ENCODE data around the gene SLC25A26. TPM values are rescaled to one million over a fixed set of nuclear protein-coding genes. Genes with fewer than 3 reads are reported as not detected.
"Not testable (repeated sequence)": the region's sequence is repeated elsewhere in the genome, so short reads cannot be mapped to it uniquely, and the experiment has no call there.

Gene SLC25A26
- total RNA-seq, 1 donor from 2014 or later: 23.2 TPM

DNA sequence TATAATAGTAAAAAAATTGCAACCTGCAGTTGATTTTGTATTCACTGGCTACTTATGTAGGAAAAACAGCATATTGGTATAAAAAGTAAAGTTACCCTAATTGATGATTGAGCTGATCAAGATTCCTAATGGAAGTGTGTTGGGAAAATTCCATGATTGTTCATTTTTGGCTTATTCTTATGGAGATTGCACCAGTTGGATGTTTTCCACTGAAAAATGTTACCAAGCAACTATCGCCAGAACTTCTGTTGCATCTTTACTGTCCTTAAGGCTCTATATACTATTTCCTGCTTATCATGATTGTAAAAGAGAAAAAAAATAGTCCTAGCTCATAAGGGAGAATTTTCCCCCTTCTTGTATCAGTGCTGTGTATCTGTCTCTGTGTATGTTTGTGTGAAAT, 48.6 kb downstream of the SLC25A26 start:
- Mint-ChIP-seq H3K27ac (no peak overlapping the region), H3K27me3 (no peaks in the 10 kb centered on the region), H3K36me3 (ENCODE audit: low read depth) (peaks cover 40% of the 10 kb centered on the region), H3K4me3 (no peak overlapping the region), H3K4me1 (peaks cover 25% of the 10 kb centered on the region), H3K9me3 (peaks cover 5% of the 10 kb centered on the region)
- TF ChIP-seq, protein P1, sequence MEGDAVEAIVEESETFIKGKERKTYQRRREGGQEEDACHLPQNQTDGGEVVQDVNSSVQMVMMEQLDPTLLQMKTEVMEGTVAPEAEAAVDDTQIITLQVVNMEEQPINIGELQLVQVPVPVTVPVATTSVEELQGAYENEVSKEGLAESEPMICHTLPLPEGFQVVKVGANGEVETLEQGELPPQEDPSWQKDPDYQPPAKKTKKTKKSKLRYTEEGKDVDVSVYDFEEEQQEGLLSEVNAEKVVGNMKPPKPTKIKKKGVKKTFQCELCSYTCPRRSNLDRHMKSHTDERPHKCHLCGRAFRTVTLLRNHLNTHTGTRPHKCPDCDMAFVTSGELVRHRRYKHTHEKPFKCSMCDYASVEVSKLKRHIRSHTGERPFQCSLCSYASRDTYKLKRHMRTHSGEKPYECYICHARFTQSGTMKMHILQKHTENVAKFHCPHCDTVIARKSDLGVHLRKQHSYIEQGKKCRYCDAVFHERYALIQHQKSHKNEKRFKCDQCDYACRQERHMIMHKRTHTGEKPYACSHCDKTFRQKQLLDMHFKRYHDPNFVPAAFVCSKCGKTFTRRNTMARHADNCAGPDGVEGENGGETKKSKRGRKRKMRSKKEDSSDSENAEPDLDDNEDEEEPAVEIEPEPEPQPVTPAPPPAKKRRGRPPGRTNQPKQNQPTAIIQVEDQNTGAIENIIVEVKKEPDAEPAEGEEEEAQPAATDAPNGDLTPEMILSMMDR (IDR thresholded peaks at IDR 0.05): no peak
- no peak for DNase-seq
- POLR2A ChIA-PET: no interaction called here
- CTCF ChIA-PET: interaction anchor here (0.6 to 1.1 kb wide), 2 partner anchors 14 to 553 kb away, joined by 3 to 4 read pairs; no protein-coding TSS in a partner anchor
- no peak for ATAC-seq (ENCODE audit: low read depth)
- intact Hi-C loops (cut with micrococcal nuclease): no loop called here

DNA sequence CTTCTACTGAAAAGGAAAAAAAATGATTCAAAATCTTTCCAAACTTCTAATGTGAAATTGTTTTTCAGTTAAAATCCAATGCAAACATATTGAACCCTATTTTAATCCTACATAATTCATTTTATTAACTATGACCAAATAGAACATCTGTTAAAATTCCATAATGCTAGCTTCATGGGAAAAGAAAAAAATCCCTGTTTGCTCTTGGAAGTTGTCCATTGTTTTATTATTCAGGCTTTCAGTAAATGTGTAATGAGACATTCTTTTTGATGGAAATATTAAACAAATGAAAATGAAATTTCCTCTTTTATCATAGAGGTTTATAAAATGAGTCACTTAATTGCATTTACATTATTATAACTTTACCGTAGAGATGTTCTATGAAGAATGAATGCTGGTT, 49.5 kb downstream of the SLC25A26 start:
- TF ChIP-seq, protein P1 (IDR thresholded peaks at IDR 0.05): no peak
- ChIA-PET POLR2A (no interaction called here), CTCF (interaction anchor here (1.8 kb wide), 1 partner anchor 16 kb away, joined by 5 read pairs; no protein-coding TSS in a partner anchor)
- Mint-ChIP-seq H3K36me3 (ENCODE audit: low read depth) (peaks cover 35% of the 10 kb centered on the region), H3K4me3 (no peak overlapping the region), H3K9me3 (peaks cover 5% of the 10 kb centered on the region), H3K4me1 (peaks cover 25% of the 10 kb centered on the region), H3K27me3 (no peaks in the 10 kb centered on the region), H3K27ac (no peak overlapping the region)
- ATAC-seq (ENCODE audit: low read depth) (no peak), DNase-seq (no peak)
- intact Hi-C loops (cut with micrococcal nuclease): no loop called here

DNA sequence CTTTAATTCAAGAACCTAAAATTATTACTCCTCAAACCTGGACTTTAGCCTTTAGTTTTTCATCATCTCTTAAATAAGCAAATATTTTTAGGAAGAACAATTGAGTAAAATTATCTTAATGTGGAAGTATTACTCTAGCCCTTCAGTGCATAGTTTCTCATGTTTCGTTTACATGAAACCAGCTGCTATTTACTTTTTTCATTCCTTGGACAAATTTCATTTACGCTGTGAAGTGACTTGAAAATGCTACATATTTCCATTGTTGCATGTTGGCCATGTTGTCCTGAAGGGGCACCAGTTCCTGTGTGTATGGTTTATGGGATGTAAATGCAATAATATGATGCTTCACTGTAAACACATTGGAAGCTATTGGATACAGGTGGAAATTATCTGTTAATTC, 49.9 kb downstream of the SLC25A26 start:
- Mint-ChIP-seq H3K4me3 (no peak overlapping the region), H3K9me3 (peaks cover 5% of the 10 kb centered on the region), H3K36me3 (ENCODE audit: low read depth) (peaks cover 31% of the 10 kb centered on the region), H3K27me3 (no peaks in the 10 kb centered on the region), H3K4me1 (peaks cover 25% of the 10 kb centered on the region), H3K27ac (no peak overlapping the region)
- POLR2A ChIA-PET: no interaction called here
- DNase-seq (no peak), ATAC-seq (ENCODE audit: low read depth) (no peak)
- CTCF ChIA-PET: interaction anchor here (1.8 kb wide), 1 partner anchor 16 kb away, joined by 5 read pairs; no protein-coding TSS in a partner anchor
- intact Hi-C loops (cut with micrococcal nuclease): no loop called here
- TF ChIP-seq, protein P1 (IDR thresholded peaks at IDR 0.05): no peak

DNA sequence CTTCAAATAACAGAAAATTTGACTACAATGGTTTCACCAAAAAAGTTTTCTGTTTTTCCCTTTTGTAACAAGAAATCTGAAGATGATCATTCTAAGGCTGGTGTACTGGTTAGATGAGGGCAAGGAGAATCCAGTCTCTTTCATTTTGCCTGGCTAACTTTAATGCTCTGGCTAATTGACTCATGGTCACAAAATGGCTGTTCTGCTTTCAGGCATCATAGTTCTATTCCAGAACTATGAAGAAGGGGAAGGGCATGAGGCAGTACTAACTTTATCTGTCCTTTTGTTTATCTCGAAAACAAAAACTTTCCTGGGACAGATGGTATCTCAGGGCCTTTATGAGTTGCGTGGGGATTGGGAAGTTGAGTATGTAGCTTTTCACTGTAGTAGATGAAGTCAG, 50.4 kb downstream of the SLC25A26 start:
- Mint-ChIP-seq H3K4me1 (peaks cover 24% of the 10 kb centered on the region), H3K36me3 (ENCODE audit: low read depth) (peaks cover 31% of the 10 kb centered on the region), H3K27me3 (no peaks in the 10 kb centered on the region), H3K27ac (no peak overlapping the region), H3K9me3 (peaks cover 5% of the 10 kb centered on the region), H3K4me3 (no peak overlapping the region)
- POLR2A ChIA-PET: no interaction called here
- intact Hi-C loops (cut with micrococcal nuclease): no loop called here
- TF ChIP-seq, protein P1 (IDR thresholded peaks at IDR 0.05): no peak
- no peak for DNase-seq
- CTCF ChIA-PET: interaction anchor here (1.8 kb wide), 1 partner anchor 17 kb away, joined by 5 read pairs; no protein-coding TSS in a partner anchor
- ATAC-seq (ENCODE audit: low read depth): no peak

DNA sequence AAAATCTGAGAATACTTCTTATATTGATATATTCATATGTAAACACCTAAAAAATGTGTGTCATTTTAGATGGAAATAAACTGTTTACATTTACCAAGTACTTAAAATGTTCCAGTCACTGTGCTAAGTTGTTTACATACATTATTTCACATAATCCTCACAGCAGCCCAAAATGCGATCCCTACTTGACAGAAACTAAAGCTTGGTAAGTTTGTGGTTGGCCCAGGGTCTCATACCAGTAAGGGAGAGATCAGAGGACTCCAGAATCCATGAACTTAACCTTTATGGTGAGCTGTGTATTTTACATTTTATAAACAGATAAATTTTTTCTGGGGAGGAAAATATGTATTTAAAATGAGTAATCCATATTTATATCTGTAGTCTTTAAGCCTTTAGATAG, 51.2 kb downstream of the SLC25A26 start:
- H3K4me1 Mint-ChIP-seq: peaks cover 16% of the 10 kb centered on the region
- intact Hi-C loops (cut with micrococcal nuclease): no loop called here
- no peak overlapping the region for H3K4me3 Mint-ChIP-seq
- DNase-seq: no peak
- TF ChIP-seq, protein P1 (IDR thresholded peaks at IDR 0.05): no peak
- peaks cover 5% of the 10 kb centered on the region for H3K9me3 Mint-ChIP-seq
- ChIA-PET CTCF (interaction anchor here (1.0 to 1.8 kb wide), 2 partner anchors 18 to 544 kb away, joined by 3 to 5 read pairs; no protein-coding TSS in a partner anchor), POLR2A (interaction anchor here (0.6 kb wide), 1 partner anchor 136 kb away, joined by 4 read pairs; no protein-coding TSS in a partner anchor)
- no peak for ATAC-seq (ENCODE audit: low read depth)
- no peaks in the 10 kb centered on the region for H3K27me3 Mint-ChIP-seq
- H3K27ac Mint-ChIP-seq: no peak overlapping the region
- peaks cover 33% of the 10 kb centered on the region for H3K36me3 Mint-ChIP-seq (ENCODE audit: low read depth)

DNA sequence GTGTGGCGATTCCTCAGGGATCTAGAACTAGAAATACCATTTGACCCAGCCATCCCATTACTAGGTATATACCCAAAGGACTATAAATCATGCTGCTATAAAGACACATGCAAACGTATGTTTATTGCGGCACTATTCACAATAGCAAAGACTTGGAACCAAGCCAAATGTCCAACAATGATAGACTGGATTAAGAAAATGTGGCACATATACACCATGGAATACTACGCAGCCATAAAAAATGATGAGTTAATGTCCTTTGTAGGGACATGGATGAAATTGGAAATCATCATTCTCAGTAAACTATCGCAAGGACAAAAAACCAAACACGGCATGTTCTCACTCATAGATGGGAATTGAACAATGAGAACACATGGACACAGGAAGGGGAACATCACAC, 54.0 kb downstream of the SLC25A26 start:
- H3K27me3 Mint-ChIP-seq; DNase-seq; H3K9me3 Mint-ChIP-seq; POLR2A ChIA-PET; H3K4me3 Mint-ChIP-seq; H3K4me1 Mint-ChIP-seq; H3K27ac Mint-ChIP-seq; intact Hi-C loops (cut with micrococcal nuclease); ATAC-seq (ENCODE audit: low read depth): not testable (repeated sequence)
- CTCF ChIA-PET: interaction anchor here (0.8 kb wide), 1 partner anchor 548 kb away, joined by 5 read pairs; no protein-coding TSS in a partner anchor
- H3K36me3 Mint-ChIP-seq (ENCODE audit: low read depth): peaks cover 23% of the 10 kb centered on the region

All from activated B cell treated with CpG ODN at 0.5 μM for 24 hours (primary cell).